GM03348 (cell line): ENCODE results near the gene CYP20A1.
"Not testable (repeated sequence)": the region's sequence is repeated elsewhere in the genome, so short reads cannot be mapped to it uniquely, and the experiment has no call there.

Experiments
- DNase-seq: peaks from one replicate; pipeline ENCODE4 v3.0.0; 2012; ENCODE audit warnings: low spot score

The CYP20A1 gene

GRCh38 chr2:203280428-203281064 lies 41.7 kb downstream of the CYP20A1 start:
- peak; percentile 31 for DNase-seq

- DNase-seq: no peak
Observed at GRCh38 chr2:203282101-203282500, 43.3 kb downstream of the CYP20A1 start.

GRCh38 chr2:203286532-203286931 lies 47.7 kb downstream of the CYP20A1 start:
- no peak for DNase-seq

- no peak for DNase-seq
Observed at GRCh38 chr2:203301667-203302066, 62.8 kb downstream of the CYP20A1 start.

- DNase-seq: not testable (repeated sequence)
Observed at GRCh38 chr2:203302586-203302985, 63.8 kb downstream of the CYP20A1 start.

GRCh38 chr2:203310688-203311436 lies 72.0 kb downstream of the CYP20A1 start:
- DNase-seq: no peak

- no peak for DNase-seq
Observed at GRCh38 chr2:203326356-203326755, 87.5 kb downstream of the CYP20A1 start.

GRCh38 chr2:203327582-203327900 lies 88.7 kb downstream of the CYP20A1 start:
- DNase-seq: no peak

GRCh38 chr2:203327901-203328759 lies 89.3 kb downstream of the CYP20A1 start, which contains the start of gene ABI2:
Gene ABI2 (plus strand): TSS chr2:203328394. CDS start chr2:203328515, 121 bp downstream.
- peak; percentile 98 for DNase-seq

- DNase-seq: peak; percentile 84
Observed at GRCh38 chr2:203328760-203329540, 90.1 kb downstream of the CYP20A1 start.

GRCh38 chr2:203330434-203330833 lies 91.6 kb downstream of the CYP20A1 start:
- peak; percentile 76 for DNase-seq

- no peak for DNase-seq
Observed at GRCh38 chr2:203338322-203338721, 99.5 kb downstream of the CYP20A1 start.

- peak; percentile 76 for DNase-seq
Observed at GRCh38 chr2:203340791-203341487, 102.1 kb downstream of the CYP20A1 start.

GRCh38 chr2:203341741-203342310 lies 103.0 kb downstream of the CYP20A1 start:
- peak; percentile 21 for DNase-seq

GRCh38 chr2:203342374-203342773 lies 103.6 kb downstream of the CYP20A1 start:
- DNase-seq: not testable (repeated sequence)

GRCh38 chr2:203344667-203345066 lies 105.8 kb downstream of the CYP20A1 start:
- no peak for DNase-seq

GRCh38 chr2:203346612-203347011 lies 107.8 kb downstream of the CYP20A1 start:
- no peak for DNase-seq

GRCh38 chr2:203347375-203347774 lies 108.6 kb downstream of the CYP20A1 start:
- no peak for DNase-seq

GRCh38 chr2:203352604-203353255 lies 113.9 kb downstream of the CYP20A1 start:
- DNase-seq: no peak

GRCh38 chr2:203354966-203355365 lies 116.1 kb downstream of the CYP20A1 start:
- DNase-seq: no peak
